Measurements from ENCODE around the gene TMEM175.
"Not testable (repeated sequence)": the region's sequence is repeated elsewhere in the genome, so short reads cannot be mapped to it uniquely, and the experiment has no call there.

Gene TMEM175

GRCh38 chr4:973431-974397 lies 41.5 kb downstream of the TMEM175 start, which contains the start of gene DGKQ:
Gene DGKQ, minus strand, starts transcription at chr4:973569. Its CDS starts 87 bp downstream, at chr4:973482.
- DNase-seq: no peak

GRCh38 chr4:974668-975067 lies 42.4 kb downstream of the TMEM175 start:
- no peak for DNase-seq

- DNase-seq: not testable (repeated sequence)
Measured at GRCh38 chr4:976016-976415, 43.8 kb downstream of the TMEM175 start.

GRCh38 chr4:978957-979701 lies 46.9 kb downstream of the TMEM175 start:
- DNase-seq: no peak

- DNase-seq: no peak
Measured at GRCh38 chr4:982291-982690, 50.0 kb downstream of the TMEM175 start.

GRCh38 chr4:982814-983213 lies 50.6 kb downstream of the TMEM175 start:
- no peak for DNase-seq

GRCh38 chr4:984336-985054 lies 52.2 kb downstream of the TMEM175 start:
- DNase-seq: no peak

GRCh38 chr4:985123-985830 lies 53.0 kb downstream of the TMEM175 start:
- DNase-seq: no peak

- no peak for DNase-seq
Measured at GRCh38 chr4:986428-986878, 54.2 kb downstream of the TMEM175 start.

- DNase-seq: no peak
Measured at GRCh38 chr4:986879-987623, 54.8 kb downstream of the TMEM175 start, which contains the start of gene IDUA. Gene IDUA, plus strand, starts transcription at chr4:987044. Its CDS starts 41 bp downstream, at chr4:987085.

- DNase-seq: no peak
Measured at GRCh38 chr4:987624-988513, 55.6 kb downstream of the TMEM175 start.

GRCh38 chr4:988726-989721 lies 56.8 kb downstream of the TMEM175 start:
- no peak for DNase-seq

GRCh38 chr4:989722-990471 lies 57.6 kb downstream of the TMEM175 start:
- DNase-seq: no peak

- no peak for DNase-seq
Measured at GRCh38 chr4:990746-991367, 58.6 kb downstream of the TMEM175 start.

GRCh38 chr4:991451-992296 lies 59.4 kb downstream of the TMEM175 start:
- DNase-seq: no peak

- no peak for DNase-seq
Measured at GRCh38 chr4:992297-993110, 60.2 kb downstream of the TMEM175 start.
